Measurements from ENCODE around the gene TNFSF8. TPM values are rescaled to one million over a fixed set of nuclear protein-coding genes. Genes with fewer than 3 reads are reported as not detected.

TNFSF8 gene
- total RNA-seq (2014; rRNA removed; shearing (Covaris generic); ENCODE audit: low replicate concordance), result not detected in 2 replicates

GRCh38 chr9:114930056-114930812, at the start of gene TNFSF8:
Gene TNFSF8 (minus strand): TSS chr9:114930591. CDS start chr9:114930303, 288 bp downstream.
- no peak for DNase-seq (ENCODE audit: low read depth)
- in situ Hi-C loops (cut with HindIII; ENCODE audit: low pct_unique_long_range_greater_than_20kb, low sequenced_read_pairs), result no loop called here

- no peak for DNase-seq (ENCODE audit: low read depth)
- in situ Hi-C loops (cut with HindIII; ENCODE audit: low pct_unique_long_range_greater_than_20kb, low sequenced_read_pairs), result no loop called here
These were observed 42.8 kb upstream of the TNFSF8 start for GRCh38 chr9:114973216-114973615.

- in situ Hi-C loops (cut with HindIII; ENCODE audit: low pct_unique_long_range_greater_than_20kb, low sequenced_read_pairs), result no loop called here
- DNase-seq (ENCODE audit: low read depth), result no peak
These were observed 42.2 kb upstream of the TNFSF8 start for GRCh38 chr9:114972510-114973136.

- in situ Hi-C loops (cut with HindIII; ENCODE audit: low pct_unique_long_range_greater_than_20kb, low sequenced_read_pairs), result no loop called here
- no peak for DNase-seq (ENCODE audit: low read depth)
These were observed 38.9 kb upstream of the TNFSF8 start for GRCh38 chr9:114969269-114969668.

- in situ Hi-C loops (cut with HindIII; ENCODE audit: low pct_unique_long_range_greater_than_20kb, low sequenced_read_pairs), result no loop called here
- peak; percentile 39 for DNase-seq (ENCODE audit: low read depth)
These were observed 38.3 kb upstream of the TNFSF8 start for GRCh38 chr9:114968671-114969070.

GRCh38 chr9:114965564-114965963, 35.2 kb upstream of the TNFSF8 start:
- in situ Hi-C loops (cut with HindIII; ENCODE audit: low pct_unique_long_range_greater_than_20kb, low sequenced_read_pairs), result no loop called here
- no peak for DNase-seq (ENCODE audit: low read depth)

- DNase-seq (ENCODE audit: low read depth), result no peak
- in situ Hi-C loops (cut with HindIII; ENCODE audit: low pct_unique_long_range_greater_than_20kb, low sequenced_read_pairs), result no loop called here
These were observed 32.4 kb upstream of the TNFSF8 start for GRCh38 chr9:114962809-114963208.

- in situ Hi-C loops (cut with HindIII; ENCODE audit: low pct_unique_long_range_greater_than_20kb, low sequenced_read_pairs), result no loop called here
- DNase-seq (ENCODE audit: low read depth), result no peak
These were observed 29.9 kb upstream of the TNFSF8 start for GRCh38 chr9:114960276-114960675.

GRCh38 chr9:114958844-114959235, 28.4 kb upstream of the TNFSF8 start:
- in situ Hi-C loops (cut with HindIII; ENCODE audit: low pct_unique_long_range_greater_than_20kb, low sequenced_read_pairs), result no loop called here
- no peak for DNase-seq (ENCODE audit: low read depth)

GRCh38 chr9:114958021-114958843, 27.8 kb upstream of the TNFSF8 start:
- in situ Hi-C loops (cut with HindIII; ENCODE audit: low pct_unique_long_range_greater_than_20kb, low sequenced_read_pairs), result no loop called here

GRCh38 chr9:114957558-114957957, 27.2 kb upstream of the TNFSF8 start:
- no peak for DNase-seq (ENCODE audit: low read depth)
- in situ Hi-C loops (cut with HindIII; ENCODE audit: low pct_unique_long_range_greater_than_20kb, low sequenced_read_pairs), result no loop called here

More at GRCh38 chr9:114958021-114958843, 27.8 kb upstream of the TNFSF8 start:
- DNase-seq (ENCODE audit: low read depth), result no peak

- DNase-seq (ENCODE audit: low read depth), result no peak
- in situ Hi-C loops (cut with HindIII; ENCODE audit: low pct_unique_long_range_greater_than_20kb, low sequenced_read_pairs), result no loop called here
These were observed 24.7 kb upstream of the TNFSF8 start for GRCh38 chr9:114954956-114955582.

- in situ Hi-C loops (cut with HindIII; ENCODE audit: low pct_unique_long_range_greater_than_20kb, low sequenced_read_pairs), result no loop called here
- DNase-seq (ENCODE audit: low read depth), result no peak
These were observed 23.6 kb upstream of the TNFSF8 start for GRCh38 chr9:114953959-114954358.

- in situ Hi-C loops (cut with HindIII; ENCODE audit: low pct_unique_long_range_greater_than_20kb, low sequenced_read_pairs), result no loop called here
- DNase-seq (ENCODE audit: low read depth), result no peak
These were observed 22.7 kb upstream of the TNFSF8 start for GRCh38 chr9:114953046-114953445.

GRCh38 chr9:114950761-114951160, 20.4 kb upstream of the TNFSF8 start:
- no peak for DNase-seq (ENCODE audit: low read depth)
- in situ Hi-C loops (cut with HindIII; ENCODE audit: low pct_unique_long_range_greater_than_20kb, low sequenced_read_pairs), result no loop called here

- DNase-seq (ENCODE audit: low read depth), result no peak
- in situ Hi-C loops (cut with HindIII; ENCODE audit: low pct_unique_long_range_greater_than_20kb, low sequenced_read_pairs), result no loop called here
These were observed 16.7 kb upstream of the TNFSF8 start for GRCh38 chr9:114947058-114947457.

GRCh38 chr9:114945616-114946412, 15.4 kb upstream of the TNFSF8 start:
- in situ Hi-C loops (cut with HindIII; ENCODE audit: low pct_unique_long_range_greater_than_20kb, low sequenced_read_pairs), result no loop called here
- DNase-seq (ENCODE audit: low read depth), result no peak

GRCh38 chr9:114941376-114941775, 11.0 kb upstream of the TNFSF8 start:
- DNase-seq (ENCODE audit: low read depth), result no peak
- in situ Hi-C loops (cut with HindIII; ENCODE audit: low pct_unique_long_range_greater_than_20kb, low sequenced_read_pairs), result no loop called here

Data from Caki2 (cell line).